H1 (cell line): ENCODE data around the gene NT5DC3. TPM values are rescaled to one million over a fixed set of nuclear protein-coding genes. Genes with fewer than 3 reads are reported as not detected.

Experiments used
- CBX8 ChIP-seq: fragments of 300-800, 300-1000 bp; sonication (generic); IDR thresholded peaks from 2 replicates; pipeline ENCODE4 v1.7.1; 2016; ENCODE audit warnings: low read depth, low read length, borderline replicate concordance
- GTF2F1 ChIP-seq: IDR thresholded peaks from 2 replicates; pipeline ENCODE4 v1.6.1; 2012; ENCODE audit warnings: low read depth, low read length, improper control_type of control experiment, borderline replicate concordance
- JUN ChIP-seq: IDR thresholded peaks from 2 replicates; pipeline ENCODE4 v1.6.1; 2011; ENCODE audit warnings: low read depth, mild to moderate bottlenecking, improper control_type of control experiment, low read length
- KDM1A ChIP-seq: fragments of 200-600, 300-600 bp; sonication (generic); IDR thresholded peaks from 2 replicates; pipeline ENCODE4 v1.7.1; 2016; ENCODE audit warnings: mild to moderate bottlenecking, low read length, borderline replicate concordance
- RAD21 ChIP-seq, 2 experiments: IDR thresholded peaks in 1 of 2; conservative IDR thresholded peaks in 1 of 2; 2 replicates each; pipeline ENCODE4 v1.6.1; 2011; ENCODE audit warnings: low read depth in 2 of 2, low read length in 2 of 2, improper control_type of control experiment in 1 of 2, inconsistent platforms in 1 of 2, mild to moderate bottlenecking in 1 of 2, moderate library complexity in 1 of 2
- RNF2 ChIP-seq: fragments of 200-900, 300-1000 bp; sonication (generic); IDR thresholded peaks from 2 replicates; pipeline ENCODE4 v1.7.1; 2016; ENCODE audit warnings: borderline replicate concordance, low read depth, mild to moderate bottlenecking, antibody characterized with exemption, low read length; ENCODE audit not compliant: poor library complexity, severe bottlenecking; ENCODE audit errors: missing control alignments
- RXRA ChIP-seq: IDR thresholded peaks from 2 replicates; pipeline ENCODE4 v1.6.1; 2011; ENCODE audit warnings: low read depth, mild to moderate bottlenecking, low read length, moderate library complexity; ENCODE audit not compliant: insufficient read depth
- SP4 ChIP-seq: IDR thresholded peaks from 2 replicates; pipeline ENCODE4 v1.6.1; 2012; ENCODE audit warnings: low read length, inconsistent platforms
- polyA plus RNA-seq, 7 experiments: library from polyadenylated mRNA; depleted of rRNA in 3 of 7; stranded (reverse) in 5 of 7; unstranded in 2 of 7; fragments of >200 nt in 5 of 7; fragments of 200-250 nt in 2 of 7; gene quantifications; 1 replicate in 5 of 7; 2 replicates in 1 of 7; 4 replicates in 1 of 7; pipeline versions ENCODE4 v1.2.1 to v1.2.3, GENCODE V29; 2011 to 2013; ENCODE audit warnings: missing spikeins in 2 of 7, mixed read lengths in 2 of 7
- total RNA-seq: library from RNA; stranded (reverse); fragmentation: NEBNext Ultra II Directional; extraction: Animal tissue kit (Norgen Biotek cat#: 25700); gene quantifications from 2 replicates; pipeline ENCODE4 v1.2.1, GENCODE V29; 2021
- TF ChIP-seq, protein P1 (sequence below): fragments of 300-600 bp; sonication (generic); IDR thresholded peaks from 2 replicates; pipeline ENCODE4 v1.7.1; 2012; ENCODE audit warnings: low read length, moderate library complexity, mild to moderate bottlenecking, inconsistent platforms; ENCODE audit not compliant: insufficient replicate concordance
- TF ChIP-seq, protein P2 (sequence below): IDR thresholded peaks from 2 replicates; pipeline ENCODE4 v1.6.1; 2011; ENCODE audit warnings: low read length, improper control_type of control experiment

NT5DC3 gene
- total and polyA plus RNA-seq, 2 of the 8 experiments (the other 6 are each of a cell fraction or from before 2014, with no cell fraction given): 5.4 to 14.8 TPM

DNA sequence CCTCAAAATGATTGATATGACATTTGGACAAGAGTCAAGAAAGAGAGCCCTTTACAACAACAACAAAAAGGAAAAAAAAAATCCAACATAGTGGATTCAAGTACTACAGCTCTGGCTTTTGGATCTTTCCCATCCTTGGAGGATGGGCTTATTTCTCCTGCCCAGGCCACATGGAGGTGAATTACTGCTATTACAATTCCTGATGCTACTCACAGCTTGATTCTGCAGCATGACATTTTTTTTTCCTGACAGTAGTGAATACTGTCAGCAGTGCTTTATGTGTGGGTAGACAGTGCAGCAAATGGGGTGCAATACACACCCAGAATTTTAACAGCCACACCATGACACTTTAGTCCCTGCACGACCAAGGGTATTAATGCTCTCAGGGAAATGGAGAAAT lies 46.7 kb upstream of the NT5DC3 start (continued):
- TF ChIP-seq, protein P1, sequence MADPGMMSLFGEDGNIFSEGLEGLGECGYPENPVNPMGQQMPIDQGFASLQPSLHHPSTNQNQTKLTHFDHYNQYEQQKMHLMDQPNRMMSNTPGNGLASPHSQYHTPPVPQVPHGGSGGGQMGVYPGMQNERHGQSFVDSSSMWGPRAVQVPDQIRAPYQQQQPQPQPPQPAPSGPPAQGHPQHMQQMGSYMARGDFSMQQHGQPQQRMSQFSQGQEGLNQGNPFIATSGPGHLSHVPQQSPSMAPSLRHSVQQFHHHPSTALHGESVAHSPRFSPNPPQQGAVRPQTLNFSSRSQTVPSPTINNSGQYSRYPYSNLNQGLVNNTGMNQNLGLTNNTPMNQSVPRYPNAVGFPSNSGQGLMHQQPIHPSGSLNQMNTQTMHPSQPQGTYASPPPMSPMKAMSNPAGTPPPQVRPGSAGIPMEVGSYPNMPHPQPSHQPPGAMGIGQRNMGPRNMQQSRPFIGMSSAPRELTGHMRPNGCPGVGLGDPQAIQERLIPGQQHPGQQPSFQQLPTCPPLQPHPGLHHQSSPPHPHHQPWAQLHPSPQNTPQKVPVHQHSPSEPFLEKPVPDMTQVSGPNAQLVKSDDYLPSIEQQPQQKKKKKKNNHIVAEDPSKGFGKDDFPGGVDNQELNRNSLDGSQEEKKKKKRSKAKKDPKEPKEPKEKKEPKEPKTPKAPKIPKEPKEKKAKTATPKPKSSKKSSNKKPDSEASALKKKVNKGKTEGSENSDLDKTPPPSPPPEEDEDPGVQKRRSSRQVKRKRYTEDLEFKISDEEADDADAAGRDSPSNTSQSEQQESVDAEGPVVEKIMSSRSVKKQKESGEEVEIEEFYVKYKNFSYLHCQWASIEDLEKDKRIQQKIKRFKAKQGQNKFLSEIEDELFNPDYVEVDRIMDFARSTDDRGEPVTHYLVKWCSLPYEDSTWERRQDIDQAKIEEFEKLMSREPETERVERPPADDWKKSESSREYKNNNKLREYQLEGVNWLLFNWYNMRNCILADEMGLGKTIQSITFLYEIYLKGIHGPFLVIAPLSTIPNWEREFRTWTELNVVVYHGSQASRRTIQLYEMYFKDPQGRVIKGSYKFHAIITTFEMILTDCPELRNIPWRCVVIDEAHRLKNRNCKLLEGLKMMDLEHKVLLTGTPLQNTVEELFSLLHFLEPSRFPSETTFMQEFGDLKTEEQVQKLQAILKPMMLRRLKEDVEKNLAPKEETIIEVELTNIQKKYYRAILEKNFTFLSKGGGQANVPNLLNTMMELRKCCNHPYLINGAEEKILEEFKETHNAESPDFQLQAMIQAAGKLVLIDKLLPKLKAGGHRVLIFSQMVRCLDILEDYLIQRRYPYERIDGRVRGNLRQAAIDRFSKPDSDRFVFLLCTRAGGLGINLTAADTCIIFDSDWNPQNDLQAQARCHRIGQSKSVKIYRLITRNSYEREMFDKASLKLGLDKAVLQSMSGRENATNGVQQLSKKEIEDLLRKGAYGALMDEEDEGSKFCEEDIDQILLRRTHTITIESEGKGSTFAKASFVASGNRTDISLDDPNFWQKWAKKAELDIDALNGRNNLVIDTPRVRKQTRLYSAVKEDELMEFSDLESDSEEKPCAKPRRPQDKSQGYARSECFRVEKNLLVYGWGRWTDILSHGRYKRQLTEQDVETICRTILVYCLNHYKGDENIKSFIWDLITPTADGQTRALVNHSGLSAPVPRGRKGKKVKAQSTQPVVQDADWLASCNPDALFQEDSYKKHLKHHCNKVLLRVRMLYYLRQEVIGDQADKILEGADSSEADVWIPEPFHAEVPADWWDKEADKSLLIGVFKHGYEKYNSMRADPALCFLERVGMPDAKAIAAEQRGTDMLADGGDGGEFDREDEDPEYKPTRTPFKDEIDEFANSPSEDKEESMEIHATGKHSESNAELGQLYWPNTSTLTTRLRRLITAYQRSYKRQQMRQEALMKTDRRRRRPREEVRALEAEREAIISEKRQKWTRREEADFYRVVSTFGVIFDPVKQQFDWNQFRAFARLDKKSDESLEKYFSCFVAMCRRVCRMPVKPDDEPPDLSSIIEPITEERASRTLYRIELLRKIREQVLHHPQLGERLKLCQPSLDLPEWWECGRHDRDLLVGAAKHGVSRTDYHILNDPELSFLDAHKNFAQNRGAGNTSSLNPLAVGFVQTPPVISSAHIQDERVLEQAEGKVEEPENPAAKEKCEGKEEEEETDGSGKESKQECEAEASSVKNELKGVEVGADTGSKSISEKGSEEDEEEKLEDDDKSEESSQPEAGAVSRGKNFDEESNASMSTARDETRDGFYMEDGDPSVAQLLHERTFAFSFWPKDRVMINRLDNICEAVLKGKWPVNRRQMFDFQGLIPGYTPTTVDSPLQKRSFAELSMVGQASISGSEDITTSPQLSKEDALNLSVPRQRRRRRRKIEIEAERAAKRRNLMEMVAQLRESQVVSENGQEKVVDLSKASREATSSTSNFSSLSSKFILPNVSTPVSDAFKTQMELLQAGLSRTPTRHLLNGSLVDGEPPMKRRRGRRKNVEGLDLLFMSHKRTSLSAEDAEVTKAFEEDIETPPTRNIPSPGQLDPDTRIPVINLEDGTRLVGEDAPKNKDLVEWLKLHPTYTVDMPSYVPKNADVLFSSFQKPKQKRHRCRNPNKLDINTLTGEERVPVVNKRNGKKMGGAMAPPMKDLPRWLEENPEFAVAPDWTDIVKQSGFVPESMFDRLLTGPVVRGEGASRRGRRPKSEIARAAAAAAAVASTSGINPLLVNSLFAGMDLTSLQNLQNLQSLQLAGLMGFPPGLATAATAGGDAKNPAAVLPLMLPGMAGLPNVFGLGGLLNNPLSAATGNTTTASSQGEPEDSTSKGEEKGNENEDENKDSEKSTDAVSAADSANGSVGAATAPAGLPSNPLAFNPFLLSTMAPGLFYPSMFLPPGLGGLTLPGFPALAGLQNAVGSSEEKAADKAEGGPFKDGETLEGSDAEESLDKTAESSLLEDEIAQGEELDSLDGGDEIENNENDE: no peak
- no peak for TF ChIP-seq RNF2
- TF ChIP-seq GTF2F1: no peak
- TF ChIP-seq KDM1A: no peak
- no peak for TF ChIP-seq JUN
- TF ChIP-seq, protein P2, sequence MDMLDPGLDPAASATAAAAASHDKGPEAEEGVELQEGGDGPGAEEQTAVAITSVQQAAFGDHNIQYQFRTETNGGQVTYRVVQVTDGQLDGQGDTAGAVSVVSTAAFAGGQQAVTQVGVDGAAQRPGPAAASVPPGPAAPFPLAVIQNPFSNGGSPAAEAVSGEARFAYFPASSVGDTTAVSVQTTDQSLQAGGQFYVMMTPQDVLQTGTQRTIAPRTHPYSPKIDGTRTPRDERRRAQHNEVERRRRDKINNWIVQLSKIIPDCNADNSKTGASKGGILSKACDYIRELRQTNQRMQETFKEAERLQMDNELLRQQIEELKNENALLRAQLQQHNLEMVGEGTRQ: no peak
- TF ChIP-seq RAD21 (IDR thresholded peaks at IDR 0.05 in 1 of 2, conservative IDR thresholded peaks at IDR 0.05 in 1 of 2; ENCODE audit: low read depth in 2 of 2, low read length in 2 of 2): no peak
- no peak for TF ChIP-seq SP4
- no peak for TF ChIP-seq RXRA
- no peak for TF ChIP-seq CBX8
